MCF 10A (cell line): Measurements from ENCODE around the gene CATSPER2. TPM values are rescaled to one million over a fixed set of nuclear protein-coding genes. Genes with fewer than 3 reads are reported as not detected.

Experiments
- total RNA-seq: library from RNA; stranded (reverse); gene quantifications from 2 replicates; pipeline ENCODE4 v1.2.3, GENCODE V29; 2022

Gene CATSPER2
- total RNA-seq, 1 experiment from 2014 or later = 7.0 TPM

Other genes starting within 250 kb of the CATSPER2 start
- 38.8 and 53.5 TPM in 2 replicates for gene TP53BP1, start 155.7 kb downstream of the CATSPER2 start, total RNA-seq
- gene MAP1A, start 131.2 kb downstream of the CATSPER2 start, total RNA-seq = 0.09 and 0.17 TPM in 2 replicates
- 56.8 and 64.0 TPM in 2 replicates for gene PPIP5K1, start 58.6 kb downstream of the CATSPER2 start, total RNA-seq
- 10.8 and 19.0 TPM in 2 replicates for gene CKMT1B, start 54.8 kb downstream of the CATSPER2 start, total RNA-seq
- gene STRC, start 30.0 kb downstream of the CATSPER2 start, total RNA-seq = 0.98 and 1.0 TPM in 2 replicates
- gene CKMT1A, start 45.0 kb upstream of the CATSPER2 start, total RNA-seq = 11.4 and 27.5 TPM in 2 replicates
- gene PDIA3, start 97.6 kb upstream of the CATSPER2 start, total RNA-seq = 630 and 765 TPM in 2 replicates
- 0.61 and 0.86 TPM in 2 replicates for gene ELL3, start 128.1 kb upstream of the CATSPER2 start, total RNA-seq
- gene SERF2, start 143.5 kb upstream of the CATSPER2 start, total RNA-seq = 697 and 717 TPM in 2 replicates
- 0.20 TPM in 1 of 2 replicates, not detected in the other for gene SERINC4, start 151.4 kb upstream of the CATSPER2 start, total RNA-seq
- 31.1 and 34.5 TPM in 2 replicates for gene HYPK, start 151.8 kb upstream of the CATSPER2 start, total RNA-seq
- 23.0 and 26.5 TPM in 2 replicates for gene MFAP1, start 175.8 kb upstream of the CATSPER2 start, total RNA-seq
- gene WDR76, start 178.2 kb upstream of the CATSPER2 start, total RNA-seq = 3.0 and 6.9 TPM in 2 replicates